ENCODE measurements around the gene APOBEC3A.

APOBEC3A gene

DNA sequence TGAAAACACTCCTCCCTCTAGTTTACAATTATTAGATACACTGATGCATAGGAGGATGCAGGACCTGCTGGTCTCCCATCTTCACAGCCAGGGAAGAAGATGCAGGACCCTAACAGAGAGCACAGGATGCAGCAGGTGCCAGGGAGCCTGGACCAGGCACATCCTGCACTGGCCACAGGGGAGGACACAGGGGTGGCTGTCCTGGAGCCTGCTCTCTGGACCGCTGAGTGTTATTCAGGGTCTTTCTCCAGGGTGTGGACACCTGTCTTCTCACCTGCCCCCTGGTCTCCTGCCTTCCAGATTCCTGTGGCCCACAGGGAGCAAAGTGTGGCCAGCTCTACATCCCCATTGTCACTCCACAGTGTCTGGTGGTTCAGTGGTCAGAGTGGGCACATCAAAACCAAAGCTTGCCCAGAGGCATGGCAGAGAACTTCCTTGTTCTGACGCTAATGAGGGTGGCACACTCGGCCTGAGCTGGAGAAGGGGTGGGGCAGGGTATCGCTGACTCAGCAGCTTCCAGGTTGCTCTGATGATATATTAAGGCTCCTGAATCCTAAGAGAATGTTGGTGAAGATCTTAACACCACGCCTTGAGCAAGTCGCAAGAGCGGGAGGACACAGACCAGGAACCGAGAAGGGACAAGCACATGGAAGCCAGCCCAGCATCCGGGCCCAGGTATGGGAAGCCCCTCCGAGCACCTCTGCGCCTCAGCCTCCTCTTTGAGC is at the start of gene APOBEC3A:
Gene APOBEC3A, plus strand, starts transcription at position 564 of the 725 bp plus-strand sequence. Its CDS starts 83 bp downstream, at position 647.
- no peak for DNase-seq

DNA sequence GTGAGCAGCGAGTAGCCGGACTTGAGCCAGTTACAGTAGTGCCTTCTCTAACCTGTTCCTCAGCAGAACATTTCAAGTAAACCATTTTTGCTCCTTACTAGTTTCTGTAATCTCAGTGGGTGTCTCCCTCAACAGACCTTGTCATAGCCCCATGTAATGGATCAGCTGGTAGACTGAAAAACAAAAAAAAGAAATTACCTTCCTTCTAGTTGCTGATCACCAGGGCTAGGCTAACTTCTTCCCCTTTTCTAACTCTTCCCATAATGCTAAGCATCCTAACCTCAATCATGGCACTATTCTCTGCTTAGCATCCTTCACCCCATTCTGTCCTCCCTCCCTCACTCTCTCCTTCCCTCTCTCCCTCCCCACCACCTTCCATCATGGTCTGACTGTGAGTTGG is 49.6 kb upstream of the APOBEC3A start:
- DNase-seq = no peak

DNA sequence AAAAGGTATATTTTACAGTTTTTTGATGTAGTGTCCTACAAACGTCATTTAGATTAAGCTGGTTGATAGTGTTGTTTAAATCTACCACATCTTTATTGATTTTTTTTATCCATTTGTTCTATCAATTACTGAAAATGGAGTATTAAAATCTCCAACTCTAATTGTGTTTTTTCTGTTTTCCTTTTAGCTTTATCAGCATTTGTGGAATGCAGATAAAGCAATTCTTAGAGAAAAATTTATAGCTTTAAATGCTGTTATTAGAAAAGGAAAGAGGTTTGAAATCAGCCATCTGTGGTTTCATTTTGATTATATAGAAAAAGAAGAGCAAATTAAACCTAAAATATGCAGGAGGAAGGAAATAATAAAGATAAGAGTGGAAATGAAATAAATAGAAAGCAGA is 46.0 kb upstream of the APOBEC3A start:
- no peak for DNase-seq

DNA sequence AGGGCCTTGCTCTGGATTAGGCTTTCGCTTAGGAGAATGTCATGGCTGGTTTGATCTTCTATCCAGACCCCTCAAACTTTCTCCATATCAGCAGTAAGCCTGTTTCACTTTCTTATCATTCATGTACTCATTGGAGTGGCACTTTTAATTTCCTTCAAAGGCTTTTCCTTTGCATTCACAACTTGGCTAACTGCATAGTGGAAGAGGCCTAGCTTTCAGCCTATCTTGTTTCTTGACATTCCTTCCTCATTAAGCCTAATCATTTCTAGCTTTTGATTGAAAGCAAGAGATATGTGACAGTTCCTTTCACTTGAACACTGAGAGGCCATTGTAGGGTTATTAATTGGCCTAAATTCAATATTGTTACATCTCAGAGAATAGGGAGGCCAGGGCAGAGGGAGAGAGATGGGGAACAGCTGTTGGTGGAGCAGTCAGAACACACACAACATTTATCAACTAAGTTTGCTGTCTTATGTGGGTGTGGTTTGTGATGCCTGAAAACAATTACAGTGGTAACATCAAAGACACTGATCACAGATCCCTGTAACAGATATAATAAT is 37.7 kb upstream of the APOBEC3A start:
- no peak for DNase-seq

DNA sequence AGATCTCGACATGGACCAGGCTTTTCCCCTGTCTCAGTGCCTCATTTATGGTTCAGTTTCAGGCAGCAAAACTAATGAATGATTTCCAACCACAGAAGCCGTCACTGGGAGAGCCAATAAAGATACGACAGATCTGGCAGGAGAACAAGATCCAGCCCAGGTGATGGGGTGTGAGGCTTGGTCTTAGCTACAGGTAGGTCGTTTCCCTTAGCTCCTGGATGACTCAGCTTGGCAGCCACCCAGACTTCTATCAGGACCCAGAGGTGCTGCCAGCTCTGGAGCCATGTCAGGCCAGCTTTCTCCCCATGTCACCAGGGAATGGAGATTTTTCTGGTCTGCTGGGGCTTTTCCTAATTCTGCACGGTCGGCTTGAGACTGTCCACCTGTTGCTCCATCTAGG is 36.3 kb upstream of the APOBEC3A start:
- DNase-seq = no peak

DNA sequence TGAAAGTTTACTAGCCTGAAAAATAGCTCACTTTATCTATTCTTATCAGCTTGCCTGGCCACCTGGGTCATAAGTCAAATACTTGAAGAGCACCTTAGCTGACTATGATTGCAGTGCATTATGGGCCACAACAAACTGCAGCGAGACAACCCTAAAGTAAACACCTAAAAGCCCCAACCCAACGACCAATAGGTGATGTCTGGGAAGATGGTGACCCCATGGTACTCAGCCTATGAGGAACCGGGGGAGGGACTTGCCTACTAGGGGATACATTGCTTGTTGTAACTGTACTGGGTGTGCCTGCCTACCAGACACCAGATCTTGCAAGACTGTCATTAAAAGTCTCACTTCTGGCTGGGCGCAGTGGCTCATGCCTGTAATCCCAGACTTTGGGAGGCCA is 35.6 kb upstream of the APOBEC3A start:
- DNase-seq = no peak

DNA sequence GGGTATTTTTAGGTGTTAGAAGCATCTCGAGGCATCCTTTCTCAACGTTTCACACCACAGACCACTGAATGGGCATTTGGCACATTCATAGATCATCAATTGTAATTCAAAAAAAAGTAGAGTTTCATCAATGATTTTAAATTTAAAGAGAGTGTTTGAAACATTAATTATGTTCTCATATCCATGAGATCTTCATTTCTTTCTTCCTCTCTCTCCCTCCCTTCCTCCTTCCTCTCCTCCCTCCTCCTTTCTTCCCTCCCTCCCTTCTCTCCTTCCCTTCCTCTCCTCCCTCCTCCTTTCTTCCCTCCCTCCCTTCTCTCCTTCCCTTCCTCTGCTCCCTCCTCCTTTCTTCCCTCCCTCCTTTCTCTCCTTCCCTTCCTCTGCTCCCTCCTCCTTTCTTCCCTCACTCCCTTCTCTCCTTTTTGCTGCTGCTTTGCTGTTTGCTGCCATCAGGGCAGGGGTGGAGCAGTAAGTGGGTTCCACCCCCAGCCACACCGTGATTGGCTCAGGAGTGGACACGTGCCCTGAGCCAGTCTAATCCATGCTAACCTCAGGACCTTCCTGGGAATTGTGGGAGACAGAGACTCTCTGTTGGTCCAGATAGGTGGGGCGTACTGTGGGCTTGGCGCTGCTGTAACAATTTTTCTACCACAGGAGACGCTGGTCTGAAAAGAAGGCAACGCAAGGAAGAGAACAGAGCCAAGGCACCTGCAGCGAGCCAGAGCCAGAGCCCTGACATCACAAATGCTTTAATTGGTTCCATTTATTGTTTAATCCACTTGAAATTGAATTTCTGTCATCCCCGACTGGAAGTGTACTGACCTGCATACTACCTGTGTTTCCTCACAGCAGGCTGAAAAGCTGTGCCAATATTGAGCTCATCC is 33.7 kb upstream of the APOBEC3A start:
- no peak for DNase-seq

DNA sequence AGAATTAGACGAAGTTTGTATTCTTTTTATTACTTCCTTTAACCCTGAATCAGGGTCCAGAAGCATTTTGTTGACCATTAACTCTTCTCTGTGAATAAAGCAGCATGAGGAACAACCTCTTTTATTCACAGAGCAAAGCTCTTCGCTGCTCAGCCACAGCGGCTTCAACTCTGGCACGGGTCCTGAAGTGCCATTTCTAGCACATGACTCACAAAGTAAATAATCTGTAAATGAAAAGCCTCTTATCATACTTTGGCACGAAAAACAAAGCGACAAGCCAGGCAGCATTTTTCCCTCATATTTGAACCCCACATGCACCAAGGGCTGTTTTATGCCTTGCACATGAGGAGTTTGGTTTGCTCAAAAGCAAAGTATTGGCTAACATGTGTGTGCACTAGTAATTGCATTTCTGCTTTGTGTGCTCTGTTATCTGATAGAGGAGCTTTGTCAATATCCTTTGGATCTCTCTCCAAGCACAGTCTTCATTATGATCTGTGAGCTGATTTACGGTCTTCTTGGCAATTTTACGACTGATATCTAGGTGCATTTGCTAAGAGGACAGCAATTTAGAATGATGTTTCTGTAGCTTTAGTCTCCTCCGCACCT is 33.0 kb upstream of the APOBEC3A start:
- DNase-seq = no peak

DNA sequence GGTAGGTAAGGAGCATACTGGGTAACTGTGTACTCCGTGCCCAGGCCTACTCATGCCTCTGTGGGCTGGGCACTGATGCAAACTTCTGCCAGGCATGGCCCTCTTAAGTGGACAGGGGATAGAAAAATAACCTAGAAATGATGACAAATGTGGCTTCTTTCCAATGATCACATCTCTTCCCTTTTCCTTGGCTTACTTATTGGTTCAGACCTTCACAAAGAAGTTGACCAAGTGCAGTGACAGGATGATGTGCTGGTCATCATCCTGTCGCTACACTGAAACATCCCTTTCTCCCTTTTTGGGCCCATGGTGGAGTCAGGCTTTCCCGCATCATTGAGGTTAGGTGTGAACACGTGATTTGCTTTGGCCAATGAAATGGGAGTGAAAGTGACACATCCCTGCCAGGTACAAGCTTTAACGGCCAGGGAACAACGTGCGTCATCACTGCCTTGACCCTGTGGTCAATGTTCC is 31.8 kb upstream of the APOBEC3A start:
- no peak for DNase-seq

DNA sequence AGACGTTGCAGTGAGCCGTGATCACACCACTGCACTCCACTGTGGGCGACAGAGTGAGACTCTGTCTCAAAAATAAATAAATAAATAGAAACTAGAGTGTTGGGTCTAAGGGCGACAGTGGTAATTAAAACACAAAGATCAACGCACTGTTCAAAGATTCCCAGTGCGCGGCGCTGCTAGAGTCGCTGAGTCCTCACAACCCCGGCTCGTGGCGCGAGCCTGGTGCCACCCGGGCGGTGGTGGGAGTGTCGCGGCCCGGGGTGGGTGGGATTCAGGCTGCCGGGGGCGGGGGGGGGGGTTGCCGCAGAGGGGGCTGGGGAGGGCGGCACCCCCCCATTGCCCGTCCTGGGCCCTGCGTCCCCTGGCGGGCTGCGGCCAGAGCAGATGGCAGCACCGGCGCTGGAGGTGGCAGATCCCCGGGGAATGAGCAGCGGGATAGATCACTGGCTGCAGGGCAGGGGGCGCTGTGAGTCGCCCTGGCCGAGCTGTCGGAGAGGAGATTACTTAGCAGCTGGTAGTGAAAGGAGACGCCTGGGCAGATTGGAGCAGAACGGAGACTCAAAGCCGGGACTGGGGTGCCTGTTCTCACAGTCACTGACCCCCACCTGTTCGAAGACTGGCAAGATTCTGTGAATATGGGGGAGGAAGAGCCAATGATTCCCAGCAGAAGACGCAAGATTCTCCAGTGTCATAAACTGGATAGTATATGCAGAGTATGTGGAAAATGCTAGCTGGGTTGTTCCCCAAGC is 30.2 kb upstream of the APOBEC3A start:
- DNase-seq = peak; percentile 75

DNA sequence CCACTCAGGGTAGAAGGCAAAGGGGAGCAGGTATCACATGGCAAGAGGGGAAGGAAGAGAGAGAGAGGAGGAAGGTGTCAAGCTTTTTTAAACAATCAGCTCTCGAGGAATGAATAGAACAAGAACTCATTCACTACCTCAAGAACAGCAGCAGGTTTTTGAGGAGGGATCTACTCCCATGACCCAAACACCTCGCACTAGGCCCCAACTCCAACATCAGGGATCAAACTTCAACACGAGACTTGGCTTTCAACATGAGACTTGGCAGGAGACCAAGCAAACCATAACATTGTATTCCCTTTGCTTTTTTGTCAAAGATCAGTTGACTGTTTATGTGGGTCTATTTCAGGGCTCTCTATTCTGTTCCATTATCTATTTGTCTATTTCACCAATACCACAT is 26.9 kb upstream of the APOBEC3A start:
- no peak for DNase-seq

DNA sequence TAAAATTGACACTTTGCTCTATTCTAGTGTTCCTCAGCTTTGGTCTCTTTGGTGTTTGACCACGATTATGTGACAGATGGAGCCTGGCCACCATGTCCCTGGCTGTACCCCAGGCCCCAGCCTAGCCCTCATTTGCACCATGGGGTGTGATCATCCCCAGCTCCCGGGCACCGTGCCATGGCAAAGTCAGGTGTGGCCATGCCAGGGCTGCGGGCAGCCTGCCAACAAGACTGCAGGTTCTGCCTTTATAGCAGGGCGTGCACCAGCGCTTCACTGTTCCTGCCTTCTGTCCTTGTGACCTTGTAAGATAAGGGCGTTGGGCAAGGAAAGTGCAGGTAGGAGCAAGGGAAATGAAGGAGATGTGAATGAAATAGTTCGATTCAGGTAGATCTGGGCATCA is 22.4 kb upstream of the APOBEC3A start:
- no peak for DNase-seq

DNA sequence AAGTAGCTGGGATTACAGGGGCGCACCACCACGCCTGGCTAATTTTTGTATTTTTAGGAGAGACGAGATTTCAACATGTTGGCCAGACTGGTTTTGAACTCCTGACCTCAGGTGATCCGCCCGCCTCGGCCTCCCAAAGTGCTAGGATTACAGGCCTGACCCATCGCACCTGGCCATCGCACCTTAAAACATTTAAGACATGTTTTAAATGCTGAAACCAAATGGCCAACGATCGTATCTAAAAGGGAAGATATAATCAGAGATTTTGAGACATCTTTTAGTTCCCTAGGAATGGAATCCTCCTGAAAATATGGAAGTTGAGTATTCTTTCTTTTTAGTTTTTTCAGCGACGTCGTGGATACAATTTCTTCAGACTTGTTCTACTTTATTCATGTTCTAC is 21.8 kb upstream of the APOBEC3A start:
- no peak for DNase-seq

DNA sequence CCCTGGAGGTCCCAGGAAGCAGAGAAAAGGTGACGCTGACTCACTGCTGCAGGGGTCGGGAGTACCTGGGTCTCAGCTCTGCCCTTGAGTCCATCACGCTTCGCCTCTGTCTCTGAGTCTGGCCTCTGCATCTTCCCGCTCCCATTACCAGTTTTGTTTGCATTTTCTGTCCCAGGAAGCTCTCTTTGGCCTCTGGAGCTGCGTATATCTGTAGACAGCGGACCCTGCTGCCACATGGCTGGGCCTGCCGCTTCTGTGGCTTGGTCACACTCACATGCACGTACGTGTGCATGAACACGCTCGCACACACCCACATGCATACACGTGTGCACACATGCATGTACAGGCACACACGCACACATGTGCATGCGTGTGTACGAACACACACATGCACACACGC is 20.8 kb upstream of the APOBEC3A start:
- no peak for DNase-seq

DNA sequence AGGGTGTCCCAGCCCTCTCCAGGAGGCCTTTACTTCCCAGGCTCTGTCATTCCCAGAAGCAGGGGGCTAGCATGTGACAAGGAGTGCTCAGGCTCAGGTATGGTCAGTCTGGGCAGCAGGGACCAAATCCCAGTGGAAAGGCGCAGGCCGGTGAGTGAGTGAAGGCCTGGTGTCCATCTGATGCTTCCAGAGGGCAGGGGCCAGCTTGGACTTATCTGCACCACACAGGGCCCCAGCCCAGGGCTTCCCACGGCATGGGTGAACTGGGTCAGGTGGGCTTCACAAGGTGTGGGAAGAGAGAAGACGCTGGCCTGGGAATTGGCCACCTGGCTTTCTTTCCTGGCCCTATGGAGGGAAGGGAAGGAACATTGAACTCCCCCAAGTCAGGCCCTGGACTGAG is 20.4 kb upstream of the APOBEC3A start:
- DNase-seq = no peak

DNA sequence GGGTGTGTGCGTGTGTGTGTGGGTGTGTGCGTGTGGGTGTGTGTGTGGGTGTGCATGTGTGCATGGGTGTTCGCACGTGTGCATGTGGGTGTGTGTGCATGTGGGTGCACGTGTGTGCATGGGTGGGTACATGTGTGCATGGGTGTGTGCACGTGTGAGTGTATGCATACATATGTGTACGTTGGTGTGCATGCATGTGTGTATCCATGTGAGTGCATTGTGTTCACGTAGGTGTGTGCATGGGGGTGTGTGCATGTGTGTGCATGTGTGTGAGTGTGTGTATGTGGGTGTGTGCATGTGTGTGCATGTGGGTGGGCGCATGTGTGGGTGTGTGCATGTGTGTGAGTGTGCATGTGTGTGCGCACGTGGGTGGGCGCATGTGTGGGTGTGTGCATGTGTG is 19.9 kb upstream of the APOBEC3A start:
- DNase-seq = no peak

DNA sequence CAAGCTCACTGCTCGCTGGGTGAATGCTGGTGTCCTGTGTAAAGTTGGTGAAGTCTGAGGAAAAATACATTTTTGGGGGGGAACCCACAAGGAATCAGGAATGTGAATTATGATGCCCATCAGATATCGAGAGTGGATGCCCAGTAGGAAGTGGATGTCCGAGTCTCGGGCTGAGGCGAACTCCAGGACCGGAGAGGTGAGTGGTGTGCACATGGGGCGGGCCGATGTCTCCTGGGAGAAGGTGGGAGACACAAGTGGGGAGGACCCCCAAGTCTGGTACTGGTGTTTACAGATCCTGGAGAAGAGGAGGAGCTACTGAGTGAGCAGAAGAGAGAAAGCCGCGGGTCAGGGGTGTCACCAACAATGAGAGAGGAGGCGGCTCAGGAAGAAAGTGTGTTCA is 19.2 kb upstream of the APOBEC3A start:
- DNase-seq = no peak

DNA sequence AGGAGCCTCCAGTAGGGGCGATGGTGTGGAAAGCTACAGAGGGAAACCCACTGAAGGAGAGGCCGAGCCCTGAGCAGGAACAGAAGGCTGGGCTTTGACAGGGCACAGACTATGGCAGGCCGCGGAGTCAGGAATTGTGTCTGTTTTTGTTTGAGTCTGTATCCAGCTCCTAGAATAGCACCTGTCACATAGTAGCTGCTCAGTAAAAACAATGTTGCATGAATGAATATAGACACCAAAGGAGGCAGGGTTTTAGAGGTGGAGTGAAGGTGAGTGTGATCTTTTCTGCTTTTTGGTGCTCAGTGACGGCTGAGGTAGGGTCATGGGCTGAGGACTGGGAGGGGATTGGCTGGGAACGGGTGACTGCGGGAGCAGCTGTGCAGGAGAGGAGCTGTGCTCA is 18.5 kb upstream of the APOBEC3A start:
- DNase-seq = no peak

DNA sequence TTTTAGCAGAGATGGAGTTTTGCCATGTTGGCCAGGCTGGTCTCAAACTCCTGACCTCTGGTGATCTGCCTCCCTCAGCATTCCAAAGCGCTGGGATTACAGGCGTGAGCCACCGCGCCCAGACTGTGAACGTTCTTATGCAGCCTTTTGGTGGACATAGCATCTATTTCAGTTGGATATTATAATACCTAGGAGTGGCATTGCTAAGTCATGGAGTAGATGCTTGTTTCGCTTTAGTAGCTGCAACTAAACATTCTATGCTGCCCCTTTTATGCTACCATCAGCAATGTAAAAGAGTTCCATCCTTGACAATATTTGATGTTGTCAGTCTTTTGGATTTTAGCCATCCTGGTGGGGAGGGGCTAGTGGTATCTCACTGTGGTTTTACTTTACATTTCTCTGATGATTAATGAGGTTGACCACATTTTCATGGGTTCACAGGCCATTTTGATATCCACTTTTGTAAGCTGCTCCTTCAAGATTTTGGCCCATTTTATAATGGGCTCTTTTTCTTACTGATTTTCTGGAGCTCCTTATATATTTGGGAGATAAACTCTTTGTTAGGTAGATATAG is 16.5 kb upstream of the APOBEC3A start:
- peak; percentile 42 for DNase-seq

DNA sequence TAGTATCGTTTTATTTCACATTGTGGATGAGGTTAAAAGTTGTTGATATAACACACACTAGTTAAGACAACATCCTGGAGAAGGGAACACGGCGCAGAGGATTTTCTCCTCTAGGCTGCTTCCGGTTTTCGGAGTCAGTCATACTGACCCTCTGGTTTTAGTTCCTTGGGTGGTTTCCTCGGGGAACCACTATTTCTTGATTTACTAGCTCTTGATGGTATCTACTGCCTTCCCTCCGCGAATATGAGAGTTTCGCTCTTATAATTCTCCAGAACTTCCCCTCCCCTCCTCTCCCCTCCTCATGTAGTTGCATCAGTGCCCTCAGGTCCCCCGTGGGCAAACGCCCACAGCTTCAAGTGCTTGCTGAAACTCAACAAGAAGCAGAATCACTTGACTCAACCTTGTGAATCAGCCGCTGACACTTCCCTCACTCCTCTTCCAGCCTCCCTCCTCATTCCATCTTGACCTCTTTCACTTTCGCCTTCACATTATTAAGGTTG is 15.9 kb upstream of the APOBEC3A start:
- peak; percentile 86 for DNase-seq

DNA sequence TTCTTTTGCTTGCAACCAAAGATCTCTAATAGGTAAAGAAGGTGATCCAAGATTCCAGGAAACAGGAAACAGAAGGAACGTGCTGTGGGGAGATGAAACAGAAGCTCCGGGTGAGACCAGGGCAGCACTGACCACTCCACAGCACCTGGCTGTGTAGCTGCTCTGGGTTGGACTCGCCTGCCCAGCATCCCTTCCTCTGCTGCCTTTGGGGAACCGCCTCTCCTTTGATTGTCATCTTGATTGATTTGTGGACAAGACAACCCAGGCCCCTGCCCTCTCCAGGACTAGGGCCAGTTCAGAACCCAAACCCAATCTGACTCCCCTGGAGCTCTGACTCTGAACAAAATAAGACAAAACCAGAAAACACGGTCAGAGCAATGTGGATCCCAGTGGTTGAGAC is 14.7 kb upstream of the APOBEC3A start:
- DNase-seq = no peak

DNA sequence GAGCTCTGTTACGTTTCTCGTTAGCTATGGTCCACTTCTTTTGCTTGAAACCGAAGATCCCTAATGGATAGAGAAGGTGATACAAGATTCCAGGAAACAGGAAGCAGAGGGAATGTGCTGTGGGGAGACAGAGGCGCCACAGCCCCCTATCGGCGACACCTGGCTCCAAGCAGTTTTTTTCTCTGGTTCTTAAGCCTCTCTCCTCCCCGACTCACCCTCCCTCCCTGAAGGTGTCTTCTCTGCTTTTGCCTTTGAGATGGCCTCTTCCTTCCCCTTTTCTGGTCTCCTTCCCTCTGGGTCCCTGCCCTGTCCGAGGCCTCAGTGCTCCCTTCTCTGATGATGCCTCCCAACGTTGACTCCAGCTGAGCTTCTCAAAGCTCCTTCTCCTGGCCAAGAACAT is 14.2 kb upstream of the APOBEC3A start:
- no peak for DNase-seq

Data from stimulated activated CD4-positive, alpha-beta T cell treated with anti-CD3 and anti-CD28 coated beads, Interleukin-15, amount 100 ng/mL, for 24 hours (primary cell).